Hindlimb muscle (tissue), 1 donor: Measurements from ENCODE around the gene KDM4C. TPM values are rescaled to one million over a fixed set of nuclear protein-coding genes. Genes with fewer than 3 reads are reported as not detected.
"Not testable (repeated sequence)": the region's sequence is repeated elsewhere in the genome, so short reads cannot be mapped to it uniquely, and the experiment has no call there.

Experiments
- DNase-seq: peaks from one replicate; pipeline ENCODE4 v3.0.0-alpha.2; 2013
- polyA plus RNA-seq: library from polyadenylated mRNA; unstranded; fragments of 120-200 nt; gene quantifications from one replicate; pipeline ENCODE4 v1.2.1, GENCODE V29; 2013; ENCODE audit not compliant: insufficient read length

KDM4C gene
- polyA plus RNA-seq, 1 donor: 14.2 TPM

GRCh38 chr9:7173139-7173538 lies 415.4 kb downstream of the KDM4C start:
- peak; percentile 23 for DNase-seq

- DNase-seq: no peak
Observed at GRCh38 chr9:7174301-7174700, 416.5 kb downstream of the KDM4C start.

- DNase-seq: no peak
Observed at GRCh38 chr9:7174884-7175283, 417.1 kb downstream of the KDM4C start.

- DNase-seq: peak; percentile 60
Observed at GRCh38 chr9:7176561-7176960, 418.8 kb downstream of the KDM4C start.

GRCh38 chr9:7177383-7177782 lies 419.6 kb downstream of the KDM4C start:
- no peak for DNase-seq

- DNase-seq: no peak
Observed at GRCh38 chr9:7178729-7179128, 421.0 kb downstream of the KDM4C start.

- DNase-seq: no peak
Observed at GRCh38 chr9:7180247-7180646, 422.5 kb downstream of the KDM4C start.

GRCh38 chr9:7183139-7183538 lies 425.4 kb downstream of the KDM4C start:
- DNase-seq: not testable (repeated sequence)

GRCh38 chr9:7185612-7186011 lies 427.8 kb downstream of the KDM4C start:
- no peak for DNase-seq

- DNase-seq: no peak
Observed at GRCh38 chr9:7186175-7186574, 428.4 kb downstream of the KDM4C start.

GRCh38 chr9:7192266-7192665 lies 434.5 kb downstream of the KDM4C start:
- DNase-seq: no peak

- DNase-seq: no peak
Observed at GRCh38 chr9:7195526-7195925, 437.8 kb downstream of the KDM4C start.

GRCh38 chr9:7196467-7196866 lies 438.7 kb downstream of the KDM4C start:
- DNase-seq: no peak

GRCh38 chr9:7201196-7201595 lies 443.4 kb downstream of the KDM4C start:
- DNase-seq: peak; percentile 31

GRCh38 chr9:7205806-7206205 lies 448.0 kb downstream of the KDM4C start:
- DNase-seq: no peak

GRCh38 chr9:7206221-7206758 lies 448.5 kb downstream of the KDM4C start:
- DNase-seq: no peak

- DNase-seq: peak; percentile 58
Observed at GRCh38 chr9:7209016-7209715, 451.4 kb downstream of the KDM4C start.

GRCh38 chr9:7209990-7210389 lies 452.2 kb downstream of the KDM4C start:
- no peak for DNase-seq

- no peak for DNase-seq
Observed at GRCh38 chr9:7210854-7211637, 453.3 kb downstream of the KDM4C start.

- DNase-seq: no peak
Observed at GRCh38 chr9:7211657-7212056, 453.9 kb downstream of the KDM4C start.

GRCh38 chr9:7212101-7212500 lies 454.3 kb downstream of the KDM4C start:
- DNase-seq: no peak

GRCh38 chr9:7216004-7216841 lies 458.4 kb downstream of the KDM4C start:
- no peak for DNase-seq

- no peak for DNase-seq
Observed at GRCh38 chr9:7223981-7224380, 466.2 kb downstream of the KDM4C start.
